ENCODE results near the gene RPL9.
"Not testable (repeated sequence)": the region's sequence is repeated elsewhere in the genome, so short reads cannot be mapped to it uniquely, and the experiment has no call there.

Gene RPL9

GRCh38 chr4:39425297-39425696 is 33.4 kb downstream of the RPL9 start:
- not testable (repeated sequence) for DNase-seq (ENCODE audit: low spot score)

DNA sequence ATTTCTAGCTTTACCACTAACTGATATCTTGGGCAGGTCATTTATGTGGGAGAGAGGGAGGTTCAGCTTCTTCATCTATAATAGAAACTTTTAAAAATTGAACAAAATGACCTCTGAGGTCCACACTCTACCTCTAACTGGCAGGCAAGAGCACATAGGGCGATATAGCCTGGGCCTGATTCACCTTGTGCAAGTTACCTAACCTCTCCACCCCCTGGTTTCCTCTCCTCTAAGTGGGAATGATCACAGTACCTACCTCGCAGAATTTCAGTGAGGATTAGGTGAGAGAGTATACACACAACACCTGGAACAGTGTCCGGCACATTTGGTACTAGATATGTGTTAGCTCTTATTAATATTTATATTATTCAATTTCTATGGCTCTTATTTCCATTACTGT is 36.5 kb downstream of the RPL9 start:
- no peak for DNase-seq (ENCODE audit: low spot score)

DNA sequence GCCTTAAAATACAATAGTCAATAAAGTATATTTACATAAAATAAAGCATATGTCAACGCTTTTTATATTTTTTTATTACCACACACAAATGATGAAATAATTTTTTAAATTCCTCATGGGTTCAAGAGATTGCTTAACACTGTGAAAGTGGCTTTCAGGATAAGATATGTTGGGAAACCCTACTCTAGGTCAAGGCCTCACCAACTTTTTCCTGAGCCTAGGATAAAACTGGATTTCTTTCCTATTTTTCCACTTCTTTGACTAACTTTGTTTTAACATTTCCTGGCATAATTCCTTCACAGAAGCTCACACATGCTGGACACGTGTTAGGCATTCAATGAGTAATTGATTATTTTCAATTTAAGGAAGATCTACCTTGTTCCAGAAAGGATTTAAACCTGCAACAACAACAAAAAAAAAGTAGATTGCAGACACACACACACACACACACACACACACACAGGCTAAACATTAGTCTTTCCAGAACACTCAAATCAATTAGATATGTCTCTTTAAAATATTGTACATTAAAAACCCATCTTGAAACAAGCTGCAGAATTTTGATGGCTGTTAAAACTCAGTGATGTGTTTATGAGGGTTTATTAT is 42.9 kb downstream of the RPL9 start:
- DNase-seq (ENCODE audit: low spot score), result no peak

GRCh38 chr4:39411561-39411960 is 47.2 kb downstream of the RPL9 start:
- not testable (repeated sequence) for DNase-seq (ENCODE audit: low spot score)

DNA sequence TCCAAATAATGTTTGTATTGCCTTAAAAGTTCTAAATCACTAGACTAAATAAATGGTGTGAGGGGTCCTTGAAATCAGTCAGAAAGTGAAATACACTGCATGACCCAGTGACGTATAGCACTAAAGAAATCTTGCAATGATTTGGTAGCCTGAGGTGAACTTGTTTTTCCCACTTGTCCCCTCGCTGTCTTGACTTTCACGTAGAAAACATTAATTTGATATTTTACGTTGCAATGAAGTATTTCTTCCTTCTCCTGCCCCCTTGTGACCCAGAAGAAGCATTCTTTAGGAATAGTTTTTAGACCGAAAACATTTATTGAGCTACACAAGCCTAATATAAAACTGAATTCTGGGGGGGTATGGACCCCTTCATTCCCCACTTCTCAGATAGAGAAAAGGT is 48.3 kb downstream of the RPL9 start:
- DNase-seq (ENCODE audit: low spot score), result no peak

DNA sequence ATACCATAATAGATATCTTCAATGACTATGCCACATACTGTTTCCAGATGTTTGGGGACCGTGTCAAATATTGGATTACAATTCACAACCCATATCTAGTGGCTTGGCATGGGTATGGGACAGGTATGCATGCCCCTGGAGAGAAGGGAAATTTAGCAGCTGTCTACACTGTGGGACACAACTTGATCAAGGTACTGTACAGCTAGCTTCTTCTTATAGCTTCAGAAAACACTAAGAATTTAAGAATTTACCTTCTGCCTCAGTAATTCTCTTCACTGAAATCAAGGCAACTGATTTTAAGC is 51.2 kb downstream of the RPL9 start:
- DNase-seq (ENCODE audit: low spot score), result no peak

GRCh38 chr4:39406763-39407583 is 51.7 kb downstream of the RPL9 start, which contains the start of gene KLB:
Gene KLB (plus strand): TSS chr4:39406930. CDS start chr4:39406950, 20 bp downstream.
- DNase-seq (ENCODE audit: low spot score), result no peak

Data from CD4-positive, alpha-beta T cell treated with Interleukin-2 at 100 ng/mL for 4 hours (primary cell).